ENCODE measurements around the gene PVR.
"Not testable (repeated sequence)": the region's sequence is repeated elsewhere in the genome, so short reads cannot be mapped to it uniquely, and the experiment has no call there.

PVR gene

GRCh38 chr19:44698492-44699201 lies 54.9 kb downstream of the PVR start, which contains the start of gene CEACAM16:
Gene CEACAM16 (plus strand): TSS chr19:44699151. CDS start chr19:44701457, 2,306 bp downstream.
- no peak for DNase-seq (ENCODE audit: low read depth in 2 of 3, low spot score in 1 of 3)

DNA sequence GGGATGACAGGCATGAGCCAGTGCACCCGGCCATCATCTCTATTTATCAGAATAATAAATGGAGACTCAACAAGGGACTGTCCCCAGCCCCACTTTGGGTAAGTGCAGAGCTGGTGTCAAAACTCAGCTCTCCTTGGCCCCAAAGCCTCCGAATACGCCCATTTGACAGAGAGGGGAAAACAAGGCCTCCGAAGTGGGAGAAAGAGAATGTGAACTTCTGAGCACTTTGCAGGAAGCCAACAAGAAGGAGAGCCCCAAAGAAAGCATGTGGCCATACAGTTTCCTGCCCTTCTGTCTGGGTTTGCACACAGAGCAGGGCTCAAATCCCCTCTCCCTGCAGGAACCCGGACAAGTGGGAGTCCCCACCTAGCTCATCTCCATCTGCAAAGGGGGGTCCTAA lies 56.8 kb downstream of the PVR start:
- DNase-seq (ENCODE audit: low read depth in 2 of 3, low spot score in 1 of 3) = no peak

GRCh38 chr19:44701228-44701627 lies 57.5 kb downstream of the PVR start:
- no peak for DNase-seq (ENCODE audit: low read depth in 2 of 3, low spot score in 1 of 3)

DNA sequence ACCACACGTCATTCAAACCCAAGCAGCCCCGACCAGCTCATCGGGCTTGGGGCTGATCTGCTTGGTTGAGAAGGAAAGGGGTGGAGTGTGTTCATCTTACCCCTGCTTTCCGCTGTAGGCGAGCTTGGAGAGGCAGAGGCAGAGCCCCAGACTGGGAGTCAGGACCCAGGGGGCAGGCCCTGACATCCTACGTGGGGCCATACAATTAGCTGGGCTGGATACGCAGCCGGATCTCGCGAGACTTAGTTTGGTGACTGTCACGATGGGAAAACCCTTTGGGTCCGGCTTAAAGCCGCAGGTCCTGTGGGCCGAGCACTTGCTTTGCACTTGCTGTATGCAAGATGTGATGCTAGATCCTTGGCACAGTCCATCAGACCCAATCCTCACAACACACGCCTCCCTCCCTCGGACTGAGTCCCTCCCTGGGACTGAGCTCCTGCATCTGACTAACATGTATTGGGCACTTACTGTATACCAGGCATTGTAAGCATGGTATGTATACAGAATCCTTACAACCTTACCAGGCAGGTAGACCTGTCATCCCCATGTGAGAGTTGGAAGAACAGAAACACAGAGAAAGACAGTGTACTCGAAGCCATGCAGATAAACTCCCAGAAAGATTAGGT lies 59.0 kb downstream of the PVR start:
- no peak for DNase-seq (ENCODE audit: low read depth in 2 of 3, low spot score in 1 of 3)

DNA sequence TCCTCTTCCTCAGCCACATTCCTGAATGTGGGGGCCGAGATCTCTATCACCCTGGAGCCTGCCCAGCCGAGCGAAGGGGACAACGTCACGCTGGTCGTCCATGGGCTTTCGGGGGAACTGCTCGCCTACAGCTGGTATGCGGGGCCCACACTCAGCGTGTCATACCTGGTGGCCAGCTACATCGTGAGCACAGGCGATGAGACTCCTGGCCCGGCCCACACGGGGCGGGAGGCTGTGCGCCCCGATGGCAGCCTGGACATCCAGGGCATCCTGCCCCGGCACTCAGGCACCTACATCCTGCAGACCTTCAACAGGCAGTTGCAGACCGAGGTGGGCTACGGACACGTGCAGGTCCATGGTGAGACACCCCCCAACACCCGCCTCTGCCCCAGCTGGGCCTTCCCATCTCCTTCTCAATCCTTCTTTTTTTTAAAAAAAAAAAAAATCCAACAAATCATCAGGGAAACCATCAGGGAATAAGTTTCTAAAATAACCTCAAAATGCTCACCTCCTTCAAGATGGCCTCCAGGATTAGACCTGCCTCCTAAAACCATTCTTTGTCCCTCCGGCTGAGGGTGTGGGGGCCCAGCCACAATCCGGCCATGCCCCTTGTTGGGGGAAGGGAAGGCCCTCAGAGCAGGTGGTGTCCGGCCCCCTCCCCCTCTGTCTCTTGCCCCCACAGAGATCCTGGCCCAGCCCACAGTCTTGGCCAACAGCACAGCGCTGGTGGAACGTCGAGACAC lies 59.8 kb downstream of the PVR start:
- no peak for DNase-seq (ENCODE audit: low read depth in 2 of 3, low spot score in 1 of 3)

GRCh38 chr19:44704982-44705381 lies 61.3 kb downstream of the PVR start:
- no peak for DNase-seq (ENCODE audit: low read depth in 2 of 3, low spot score in 1 of 3)

- DNase-seq (ENCODE audit: low read depth in 2 of 3, low spot score in 1 of 3) = no peak
Observed at GRCh38 chr19:44705502-44706010, 61.8 kb downstream of the PVR start.

GRCh38 chr19:44706506-44707236 lies 63.0 kb downstream of the PVR start:
- DNase-seq (ENCODE audit: low read depth in 2 of 3, low spot score in 1 of 3) = no peak

GRCh38 chr19:44707794-44708193 lies 64.1 kb downstream of the PVR start:
- DNase-seq (ENCODE audit: low read depth in 2 of 3, low spot score in 1 of 3) = no peak

GRCh38 chr19:44708940-44709339 lies 65.2 kb downstream of the PVR start:
- no peak for DNase-seq (ENCODE audit: low read depth in 2 of 3, low spot score in 1 of 3)

GRCh38 chr19:44709434-44710266 lies 65.9 kb downstream of the PVR start:
- DNase-seq (ENCODE audit: low read depth in 2 of 3, low spot score in 1 of 3) = not testable (repeated sequence)

GRCh38 chr19:44710483-44710882 lies 66.8 kb downstream of the PVR start:
- no peak for DNase-seq (ENCODE audit: low read depth in 2 of 3, low spot score in 1 of 3)

DNA sequence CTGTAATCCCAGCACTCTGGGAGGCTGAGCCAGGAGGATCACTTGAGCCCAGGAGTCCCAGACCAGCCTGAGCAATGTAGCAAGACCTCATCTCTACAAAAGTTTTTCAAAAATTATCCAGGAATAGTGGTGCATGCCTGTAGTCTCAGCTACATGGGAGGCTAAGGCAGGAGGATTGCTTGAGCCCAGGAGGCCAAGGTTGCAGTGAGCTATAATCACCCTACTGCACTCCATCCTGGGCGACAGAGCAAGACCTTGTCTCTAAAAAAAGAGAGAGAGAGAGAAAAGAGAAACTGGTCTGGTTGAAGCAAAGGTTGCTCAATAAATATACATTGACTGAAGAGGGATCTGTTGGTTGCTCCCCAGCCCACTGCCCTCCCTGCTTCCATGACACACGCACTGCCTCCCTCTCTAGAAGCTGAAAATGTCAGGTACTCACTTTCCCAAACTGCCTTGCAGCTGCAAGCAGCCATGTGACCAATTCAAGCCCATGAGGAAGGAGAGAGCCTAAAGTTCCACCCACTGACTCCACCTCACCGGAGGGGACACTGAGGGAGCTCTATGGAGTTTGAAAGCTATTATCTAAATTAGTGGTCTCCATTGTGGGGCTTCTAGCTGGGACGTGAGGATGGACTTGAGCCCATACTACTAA lies 69.3 kb downstream of the PVR start:
- no peak for DNase-seq (ENCODE audit: low read depth in 2 of 3, low spot score in 1 of 3)
